CD4-positive, alpha-beta T cell (primary cell): ENCODE results near the gene GAST. TPM values are rescaled to one million over a fixed set of nuclear protein-coding genes. Genes with fewer than 3 reads are reported as not detected.

Experiments used
- ATAC-seq: fragments of 200-7000 bp; cut with Tn5 transposase; one replicate; pipeline ENCODE4 v1.10.0; 2022; ENCODE audit warnings: mild to moderate bottlenecking; ENCODE audit not compliant: poor library complexity
- CTCF ChIA-PET: fragments of 350-600 bp; sonication (Branson Sonifier 250); formaldehyde crosslinking; loops from one replicate; lab custom pipeline; 2021; ENCODE audit warnings: antibody characterized with exemption, inconsistent platforms; lab: Charles Lee
- POLR2A ChIA-PET: fragments of 350-600 bp; sonication (Branson Sonifier 250); formaldehyde crosslinking; loops from one replicate; lab custom pipeline; 2021; ENCODE audit warnings: antibody characterized with exemption, inconsistent platforms; lab: Charles Lee
- DNase-seq, 14 experiments: peaks; one replicate each; pipeline ENCODE4 v3.0.0-alpha.2; 2013 to 2020; ENCODE audit warnings: mixed read lengths in 2 of 14
- H3K27ac ChIP-seq, 2 donors: one replicate each; pipeline versions ENCODE4 v1.5.1 to v1.7.0; 2013; ENCODE audit warnings: low read length in 2 of 2, low read depth in 1 of 2, mild to moderate bottlenecking in 1 of 2
- H3K27me3 ChIP-seq, 2 experiments: 1 replicate in 1 of 2; 2 replicates in 1 of 2; pipeline versions ENCODE4 v1.6.1 to v1.7.0; 2013; ENCODE audit warnings: low read length in 2 of 2, control low read depth in 1 of 2, mild to moderate bottlenecking in 1 of 2, moderate library complexity in 1 of 2; ENCODE audit not compliant: insufficient read depth in 2 of 2, control insufficient read depth in 1 of 2
- H3K36me3 ChIP-seq: one replicate; pipeline ENCODE4 v1.6.1; 2013; ENCODE audit warnings: low read length, control low read depth; ENCODE audit not compliant: insufficient read depth
- H3K4me1 ChIP-seq: one replicate; pipeline ENCODE4 v1.6.1; 2013; ENCODE audit warnings: low read length, control low read depth; ENCODE audit not compliant: insufficient read depth
- H3K4me3 ChIP-seq: one replicate; pipeline ENCODE4 v1.5.1; 2013; ENCODE audit warnings: mild to moderate bottlenecking, low read length, moderate library complexity
- H3K9me3 ChIP-seq, 2 experiments: 1 replicate in 1 of 2; 2 replicates in 1 of 2; pipeline versions ENCODE4 v1.6.1 to v1.7.0; 2013; ENCODE audit warnings: low read length in 2 of 2, mild to moderate bottlenecking in 2 of 2, control low read depth in 1 of 2, moderate library complexity in 1 of 2; ENCODE audit not compliant: control insufficient read depth in 1 of 2, insufficient read depth in 1 of 2
- H3K27ac Mint-ChIP-seq: one replicate; pipeline ENCODE4 v1.8.0; 2020; ENCODE audit warnings: mixed read lengths
- H3K27me3 Mint-ChIP-seq: one replicate; pipeline ENCODE4 v1.8.0; 2021; ENCODE audit warnings: mixed read lengths
- H3K36me3 Mint-ChIP-seq: one replicate; pipeline ENCODE4 v1.8.0; 2021; ENCODE audit warnings: low read depth, mixed read lengths
- H3K4me1 Mint-ChIP-seq: one replicate; pipeline ENCODE4 v1.8.0; 2021; ENCODE audit warnings: low read depth, mixed read lengths
- H3K4me3 Mint-ChIP-seq: one replicate; pipeline ENCODE4 v1.8.0; 2020; ENCODE audit warnings: mild to moderate bottlenecking, mixed read lengths
- H3K9me3 Mint-ChIP-seq: one replicate; pipeline ENCODE4 v1.8.0; 2020; ENCODE audit warnings: mixed read lengths
- intact Hi-C, 2 experiments: fragments of 100-400 bp; cut with DNase I in 1 of 2; cut with micrococcal nuclease in 1 of 2; formaldehyde crosslinking; loops; one replicate each; pipeline versions ENCODE4 v1.15.1 to v1.9.0; 2023 to 2025; cut with DNase I, micrococcal nuclease
- total RNA-seq, 174 experiments: library from RNA in 2 of 174; stranded (reverse) in 2 of 174; gene quantifications; one replicate each; pipeline ENCODE4 v1.2.3 and lab custom pipeline; 2021 to 2026
- TF ChIP-seq, protein P1 (sequence below): fragments of 200-600 bp; IDR thresholded peaks from one replicate; pipeline ENCODE4 v1.8.0; 2022; ENCODE audit warnings: antibody characterized with exemption, mild to moderate bottlenecking

The GAST gene
- total RNA-seq, 2 experiments from 2014 or later: not detected

DNA sequence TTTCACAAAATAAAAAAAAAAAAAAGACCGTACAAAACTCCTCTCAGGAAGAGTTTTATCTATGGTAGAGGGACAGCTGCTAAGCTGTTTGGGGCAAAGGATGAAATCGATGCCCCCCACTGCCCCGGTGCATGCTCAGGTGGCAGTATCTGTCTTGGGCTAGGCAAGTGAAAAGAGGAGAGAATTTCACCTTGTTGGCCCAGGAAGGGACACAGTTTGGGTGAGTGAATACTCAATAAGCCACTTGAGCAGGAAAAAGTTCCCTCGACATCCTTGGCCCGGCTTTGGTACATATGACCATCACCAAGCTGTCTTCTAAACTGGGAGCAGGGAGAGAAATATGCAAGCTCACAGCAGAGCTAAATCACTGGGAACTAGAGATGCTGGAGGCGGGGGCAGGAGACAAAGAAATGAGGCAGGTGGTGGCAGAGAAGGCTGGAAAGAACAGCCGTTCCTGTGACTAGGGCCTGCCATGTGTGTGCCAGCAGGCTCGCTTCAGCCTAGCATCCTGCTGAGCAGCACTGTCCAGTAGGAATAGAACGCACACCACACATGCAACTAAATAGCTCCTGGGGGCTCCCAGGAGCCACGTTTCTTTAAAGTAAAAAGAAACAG lies 31.6 kb upstream of the GAST start:
- peaks cover 40% of the 10 kb centered on the region for H3K4me1 ChIP-seq
- no peak overlapping the region for H3K4me3 ChIP-seq
- H3K4me1 Mint-ChIP-seq: peaks cover 20% of the 10 kb centered on the region
- H3K4me3 Mint-ChIP-seq: no peak overlapping the region
- H3K27me3 ChIP-seq: no peaks in the 10 kb centered on the region
- H3K36me3 ChIP-seq: no peaks in the 10 kb centered on the region
- POLR2A ChIA-PET: interaction anchor here (3.1 to 6.7 kb wide), 3 partner anchors 10 to 15 kb away, joined by 20 to 373 read pairs (median 53); partner anchors contain the start of gene EIF1
- H3K9me3 ChIP-seq: no peaks in the 10 kb centered on the region
- intact Hi-C loops: loop anchor here in 1 of 2 experiments (10.0 kb wide), 1 partner anchor 1036 kb away; the partner anchor contains the start of gene SMARCE1
- H3K36me3 Mint-ChIP-seq: no peaks in the 10 kb centered on the region
- no peak overlapping the region for H3K27ac ChIP-seq
- CTCF ChIA-PET: interaction anchor here (1.1 to 4.2 kb wide), 3 partner anchors 9 to 18 kb away, joined by 3 to 77 read pairs (median 19); partner anchors contain the start of gene EIF1
- H3K27me3 Mint-ChIP-seq: no peaks in the 10 kb centered on the region
- ATAC-seq (no peak), DNase-seq (no peak)
- H3K9me3 Mint-ChIP-seq: no peaks in the 10 kb centered on the region
- TF ChIP-seq, protein P1, sequence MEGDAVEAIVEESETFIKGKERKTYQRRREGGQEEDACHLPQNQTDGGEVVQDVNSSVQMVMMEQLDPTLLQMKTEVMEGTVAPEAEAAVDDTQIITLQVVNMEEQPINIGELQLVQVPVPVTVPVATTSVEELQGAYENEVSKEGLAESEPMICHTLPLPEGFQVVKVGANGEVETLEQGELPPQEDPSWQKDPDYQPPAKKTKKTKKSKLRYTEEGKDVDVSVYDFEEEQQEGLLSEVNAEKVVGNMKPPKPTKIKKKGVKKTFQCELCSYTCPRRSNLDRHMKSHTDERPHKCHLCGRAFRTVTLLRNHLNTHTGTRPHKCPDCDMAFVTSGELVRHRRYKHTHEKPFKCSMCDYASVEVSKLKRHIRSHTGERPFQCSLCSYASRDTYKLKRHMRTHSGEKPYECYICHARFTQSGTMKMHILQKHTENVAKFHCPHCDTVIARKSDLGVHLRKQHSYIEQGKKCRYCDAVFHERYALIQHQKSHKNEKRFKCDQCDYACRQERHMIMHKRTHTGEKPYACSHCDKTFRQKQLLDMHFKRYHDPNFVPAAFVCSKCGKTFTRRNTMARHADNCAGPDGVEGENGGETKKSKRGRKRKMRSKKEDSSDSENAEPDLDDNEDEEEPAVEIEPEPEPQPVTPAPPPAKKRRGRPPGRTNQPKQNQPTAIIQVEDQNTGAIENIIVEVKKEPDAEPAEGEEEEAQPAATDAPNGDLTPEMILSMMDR: no peak
- no peak overlapping the region for H3K27ac Mint-ChIP-seq

DNA sequence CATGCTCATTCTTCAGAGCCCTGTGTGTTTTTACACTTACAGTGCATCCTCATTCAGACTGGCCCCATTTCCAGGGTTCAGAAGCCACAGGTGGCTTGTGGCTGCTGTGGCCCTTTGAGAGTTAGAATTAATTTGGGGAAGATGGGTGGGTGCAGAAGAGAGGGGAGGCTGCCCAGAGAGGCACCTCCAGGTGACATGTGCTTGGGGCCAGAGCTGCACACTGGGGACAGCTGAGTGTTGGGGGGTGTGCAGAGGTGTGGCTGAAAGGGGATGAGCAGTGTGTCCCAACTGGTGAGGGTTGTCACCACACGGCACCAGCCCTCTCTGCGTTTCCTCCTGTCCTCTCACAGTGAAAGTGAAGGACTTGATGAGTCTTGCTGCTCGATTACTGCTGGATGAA lies 30.4 kb upstream of the GAST start:
- Mint-ChIP-seq H3K9me3 (no peaks in the 10 kb centered on the region), H3K4me3 (no peak overlapping the region), H3K36me3 (no peaks in the 10 kb centered on the region), H3K27ac (no peak overlapping the region), H3K4me1 (peaks cover 16% of the 10 kb centered on the region), H3K27me3 (no peaks in the 10 kb centered on the region)
- intact Hi-C loops: loop anchor here (2.0 to 10.0 kb wide), 2 partner anchors 13 to 1037 kb away; partner anchors contain the start of gene SMARCE1 (in 1 of the 2)
- TF ChIP-seq, protein P1: no peak
- ChIA-PET POLR2A (interaction anchor here (6.7 kb wide), 1 partner anchor 8 kb away, joined by 373 read pairs; the partner anchor contains the start of gene EIF1), CTCF (interaction anchor here (1.3 to 3.9 kb wide), 2 partner anchors 8 to 16 kb away, joined by 5 to 77 read pairs; partner anchors contain the start of gene EIF1)
- H3K27ac ChIP-seq: no peak overlapping the region
- ATAC-seq (no peak), DNase-seq (no peak)
- H3K4me1 ChIP-seq: peaks cover 37% of the 10 kb centered on the region
- no peak overlapping the region for H3K4me3 ChIP-seq
- H3K36me3 ChIP-seq: no peaks in the 10 kb centered on the region
- no peaks in the 10 kb centered on the region for H3K9me3 ChIP-seq
- H3K27me3 ChIP-seq: no peaks in the 10 kb centered on the region

DNA sequence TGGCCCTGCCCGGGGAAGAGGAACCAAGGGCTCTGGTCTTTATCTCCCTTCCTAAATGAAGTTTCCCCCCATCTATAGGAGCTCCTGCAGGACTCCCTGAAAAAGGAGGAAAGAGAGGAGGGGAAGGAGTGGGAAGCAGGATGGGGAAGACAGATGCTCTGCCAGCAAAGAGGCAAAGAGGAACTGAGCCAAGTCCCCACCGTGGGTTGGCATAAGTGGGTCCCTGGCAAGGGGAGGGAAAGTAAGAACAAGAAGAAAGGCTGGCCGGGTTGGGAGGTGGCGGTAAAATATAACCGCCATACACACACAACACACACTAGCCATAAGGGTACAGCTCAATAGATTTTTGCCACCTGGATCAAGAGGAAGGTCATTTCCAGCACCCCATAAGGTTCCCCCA lies 29.5 kb upstream of the GAST start:
- CTCF ChIA-PET: interaction anchor here (1.3 kb wide), 1 partner anchor 17 kb away, joined by 5 read pairs; no protein-coding TSS in a partner anchor
- H3K27ac ChIP-seq: no peak overlapping the region
- H3K27ac Mint-ChIP-seq: peak overlapping the region; percentile 9
- no peaks in the 10 kb centered on the region for H3K27me3 ChIP-seq
- DNase-seq (no peak), ATAC-seq (no peak)
- no peaks in the 10 kb centered on the region for H3K27me3 Mint-ChIP-seq
- no peak overlapping the region for H3K4me3 ChIP-seq
- peaks cover 37% of the 10 kb centered on the region for H3K4me1 ChIP-seq
- no peaks in the 10 kb centered on the region for H3K9me3 ChIP-seq
- no peaks in the 10 kb centered on the region for H3K36me3 Mint-ChIP-seq
- TF ChIP-seq, protein P1: no peak
- POLR2A ChIA-PET: no interaction called here
- no peaks in the 10 kb centered on the region for H3K9me3 Mint-ChIP-seq
- H3K36me3 ChIP-seq: no peaks in the 10 kb centered on the region
- H3K4me1 Mint-ChIP-seq: peaks cover 17% of the 10 kb centered on the region
- intact Hi-C loops: loop anchor here (2.0 to 10.0 kb wide), 2 partner anchors 14 to 1038 kb away; partner anchors contain the start of gene SMARCE1 (in 1 of the 2)
- peak overlapping the region; percentile 25 for H3K4me3 Mint-ChIP-seq
